Measurements from ENCODE around the gene FOXD4L4.
"Not testable (repeated sequence)": the region's sequence is repeated elsewhere in the genome, so short reads cannot be mapped to it uniquely, and the experiment has no call there.

FOXD4L4 gene

GRCh38 chr9:65737096-65737564, at the start of gene FOXD4L4:
FOXD4L4 (plus strand) TSS chr9:65737146; CDS start chr9:65737146, 0 bp downstream.
- DNase-seq (ENCODE audit: low read depth in 2 of 2) = not testable (repeated sequence)

- DNase-seq (ENCODE audit: low read depth in 2 of 2) = not testable (repeated sequence)
Observed at GRCh38 chr9:65703550-65703949, 33.4 kb upstream of the FOXD4L4 start.

GRCh38 chr9:65714445-65714844, 22.5 kb upstream of the FOXD4L4 start:
- DNase-seq (ENCODE audit: low read depth in 2 of 2) = not testable (repeated sequence)

GRCh38 chr9:65738133-65738532, 1.2 kb downstream of the FOXD4L4 start:
- DNase-seq (ENCODE audit: low read depth in 2 of 2) = not testable (repeated sequence)
